H1 (cell line): Measurements from ENCODE around the gene AQP12A. TPM values are rescaled to one million over a fixed set of nuclear protein-coding genes. Genes with fewer than 3 reads are reported as not detected.

Experiments
- CTCF ChIA-PET: fragments of 300-600 bp; sonication (Branson Sonifier 250); formaldehyde crosslinking; loops from one replicate; lab custom pipeline; 2021; ENCODE audit not compliant: partially characterized antibody; lab: Charles Lee
- POLR2A ChIA-PET: fragments of 300-600 bp; sonication (Branson Sonifier 250); formaldehyde crosslinking; loops from one replicate; lab custom pipeline; 2021; ENCODE audit warnings: inconsistent platforms; ENCODE audit not compliant: partially characterized antibody; lab: Charles Lee
- DNase-seq, 2 experiments: peaks; one replicate each; pipeline versions ENCODE4 v3.0.0 to v3.0.0-alpha.2; 2010 to 2022; ENCODE audit warnings: low spot score in 2 of 2, low read depth in 1 of 2, mixed read lengths in 1 of 2
- FAIRE-seq: peaks from 2 replicates; lab custom pipeline; 2011; peaks lifted over from hg19 to GRCh38; lab: Jason Lieb, UNC
- H2AFZ ChIP-seq: 2 replicates; pipeline ENCODE4 v1.8.1; 2012; ENCODE audit warnings: low read length, inconsistent platforms
- H2AK5ac ChIP-seq: 2 replicates; pipeline ENCODE4 v1.6.1; 2013; ENCODE audit warnings: low read depth, low read length
- H2BK120ac ChIP-seq: replicated peaks from 2 replicates; pipeline ENCODE3; 2013; ENCODE audit warnings: low read depth, low read length, inconsistent platforms
- H2BK12ac ChIP-seq: 2 replicates; pipeline ENCODE4 v1.6.1; 2013; ENCODE audit warnings: low read depth, low read length
- H2BK15ac ChIP-seq: 2 replicates; pipeline ENCODE4 v1.6.1; 2013; ENCODE audit warnings: low read length
- H2BK20ac ChIP-seq: 2 replicates; pipeline ENCODE4 v1.6.1; 2013; ENCODE audit warnings: low read length
- H2BK5ac ChIP-seq: 2 replicates; pipeline ENCODE4 v1.6.1; 2013; ENCODE audit warnings: low read depth, low read length
- H3K14ac ChIP-seq: 2 replicates; pipeline ENCODE4 v1.6.1; 2013; ENCODE audit warnings: inconsistent platforms; ENCODE audit not compliant: insufficient read length
- H3K18ac ChIP-seq: 2 replicates; pipeline ENCODE4 v1.6.1; 2013; ENCODE audit warnings: low read length; ENCODE audit errors: extremely low read depth
- H3K23ac ChIP-seq: 2 replicates; pipeline ENCODE4 v1.6.1; 2013; ENCODE audit warnings: inconsistent platforms; ENCODE audit not compliant: insufficient read length
- H3K23me2 ChIP-seq: 2 replicates; pipeline ENCODE4 v1.6.1; 2013; ENCODE audit warnings: low read depth, low read length
- H3K27ac ChIP-seq: 2 replicates; pipeline ENCODE4 v1.6.1; 2011; ENCODE audit warnings: low read depth, low read length, inconsistent platforms
- H3K27me3 ChIP-seq, 4 experiments: replicated peaks in 1 of 4; 1 replicate in 1 of 4; 2 replicates in 3 of 4; pipeline versions ENCODE4 v1.6.1 to v1.8.1; 2011 to 2013; ENCODE audit warnings: low read length in 3 of 4, mild to moderate bottlenecking in 3 of 4, inconsistent platforms in 2 of 4, mixed read lengths in 2 of 4, moderate library complexity in 1 of 4; ENCODE audit not compliant: control insufficient read depth in 3 of 4, insufficient read depth in 3 of 4; ENCODE audit errors: extremely low read depth in 1 of 4
- H3K36me3 ChIP-seq, 4 experiments: 2 replicates each; pipeline versions ENCODE4 v1.6.1 to v1.8.1; 2011 to 2013; ENCODE audit warnings: mild to moderate bottlenecking in 4 of 4, low read length in 3 of 4, moderate library complexity in 2 of 4, control low read depth in 1 of 4, inconsistent platforms in 1 of 4; ENCODE audit not compliant: insufficient read depth in 4 of 4, control insufficient read depth in 2 of 4
- H3K4ac ChIP-seq: replicated peaks from 2 replicates; pipeline ENCODE3; 2013; ENCODE audit warnings: low read length, low read depth, mixed read lengths, inconsistent platforms; ENCODE audit not compliant: insufficient read length
- H3K4me1 ChIP-seq, 4 experiments: replicated peaks in 1 of 4; 1 replicate in 1 of 4; 2 replicates in 3 of 4; pipeline versions ENCODE4 v1.6.1 to v1.8.1; 2011 to 2013; ENCODE audit warnings: low read length in 3 of 4, inconsistent platforms in 2 of 4, mixed read lengths in 1 of 4; ENCODE audit not compliant: insufficient read depth in 4 of 4, control insufficient read depth in 3 of 4
- H3K4me2 ChIP-seq, 2 experiments: 2 replicates each; pipeline versions ENCODE4 v1.6.1 to v1.8.1; 2011 to 2013; ENCODE audit warnings: low read depth in 2 of 2, low read length in 2 of 2, control low read depth in 1 of 2, inconsistent platforms in 1 of 2, mild to moderate bottlenecking in 1 of 2; ENCODE audit not compliant: insufficient read depth in 1 of 2
- H3K4me3 ChIP-seq, 4 experiments: fragments of 200-600, 300-600 bp in 1 of 4; sonication (generic), shearing (Covaris generic), sonication (Bioruptor Twin) in 1 of 4; 2 replicates each; pipeline versions ENCODE4 v1.5.1 to v1.8.1; 2011 to 2016; ENCODE audit warnings: low read length in 4 of 4, low read depth in 3 of 4, control low read depth in 2 of 4, inconsistent platforms in 2 of 4, mild to moderate bottlenecking in 2 of 4, mixed read lengths in 1 of 4, moderate library complexity in 1 of 4; ENCODE audit not compliant: insufficient read depth in 2 of 4; ENCODE audit errors: extremely low read depth in 1 of 4
- H3K56ac ChIP-seq: replicated peaks from 2 replicates; pipeline ENCODE3; 2013; ENCODE audit warnings: low read depth, mild to moderate bottlenecking, mixed read lengths, low read length, inconsistent platforms; ENCODE audit not compliant: insufficient read length
- H3K79me1 ChIP-seq: 2 replicates; pipeline ENCODE4 v1.6.1; 2013; ENCODE audit warnings: low read depth, low read length, control low read depth
- H3K79me2 ChIP-seq, 2 experiments: 2 replicates each; pipeline versions ENCODE4 v1.6.1 to v1.8.1; 2012 to 2013; ENCODE audit warnings: low read length in 2 of 2, mild to moderate bottlenecking in 2 of 2, inconsistent platforms in 1 of 2; ENCODE audit not compliant: insufficient read depth in 2 of 2, control insufficient read depth in 1 of 2
- H3K9ac ChIP-seq, 4 experiments: replicated peaks in 1 of 4; 1 replicate in 1 of 4; 2 replicates in 3 of 4; pipeline versions ENCODE4 v1.6.1 to v1.8.1; 2011 to 2013; ENCODE audit warnings: low read depth in 3 of 4, low read length in 3 of 4, control low read depth in 2 of 4, mild to moderate bottlenecking in 2 of 4, moderate library complexity in 2 of 4, inconsistent platforms in 1 of 4; ENCODE audit errors: extremely low read depth in 1 of 4
- H3K9me3 ChIP-seq, 2 experiments: 2 replicates each; pipeline versions ENCODE4 v1.6.1 to v1.8.1; 2012 to 2013; ENCODE audit warnings: mild to moderate bottlenecking in 2 of 2, moderate library complexity in 2 of 2, control low read depth in 1 of 2, inconsistent platforms in 1 of 2, low read depth in 1 of 2, low read length in 1 of 2, mixed read lengths in 1 of 2; ENCODE audit not compliant: insufficient read depth in 2 of 2
- H4K20me1 ChIP-seq, 2 experiments: replicated peaks in 1 of 2; 2 replicates each; pipeline versions ENCODE3 to v1.8.1; 2011 to 2013; ENCODE audit warnings: inconsistent platforms in 2 of 2, low read length in 2 of 2, mild to moderate bottlenecking in 1 of 2; ENCODE audit not compliant: insufficient read depth in 2 of 2, control insufficient read depth in 1 of 2
- H4K5ac ChIP-seq: 2 replicates; pipeline ENCODE4 v1.6.1; 2013; ENCODE audit warnings: low read length, low read depth, mixed read lengths, inconsistent platforms; ENCODE audit not compliant: insufficient read length
- H4K8ac ChIP-seq: 2 replicates; pipeline ENCODE4 v1.8.0; 2013; ENCODE audit warnings: mild to moderate bottlenecking, moderate library complexity, low read length, inconsistent platforms; ENCODE audit not compliant: insufficient read depth; ENCODE audit errors: extremely low read depth
- H4K91ac ChIP-seq: replicated peaks from 2 replicates; pipeline ENCODE3; 2013; ENCODE audit warnings: low read length, mixed read lengths, inconsistent platforms; ENCODE audit not compliant: insufficient read length
- CBX5 ChIP-seq: fragments of 300-800, 300-1000 bp; sonication (generic); IDR thresholded peaks from 2 replicates; pipeline ENCODE4 v1.7.1; 2016; ENCODE audit warnings: antibody characterized with exemption, low read length, low read depth
- CTCF ChIP-seq, 3 experiments: IDR thresholded peaks; 1 replicate in 2 of 3; 2 replicates in 1 of 3; pipeline versions ENCODE4 v1.5.1 to v1.6.1; 2011; ENCODE audit warnings: low read length in 3 of 3, mild to moderate bottlenecking in 3 of 3, inconsistent platforms in 2 of 3, low read depth in 1 of 3, moderate library complexity in 1 of 3; ENCODE audit not compliant: insufficient read depth in 1 of 3; ENCODE audit errors: control extremely low read depth in 1 of 3
- POLR2AphosphoS5 ChIP-seq: IDR thresholded peaks from 2 replicates; pipeline ENCODE4 v1.6.1; 2011; ENCODE audit warnings: low read depth, low read length
- ZNF274 ChIP-seq: IDR thresholded peaks from 2 replicates; pipeline ENCODE4 v1.7.0; 2012; ENCODE audit warnings: low read length, borderline replicate concordance; ENCODE audit errors: extremely low read depth
- WGBS, 2 experiments: shearing (Covaris generic) in 1 of 2; methylation state at CpG; one replicate each; pipeline versions ENCODE4 v1.1.6 to v1.1.7; 2013 to 2015; ENCODE audit warnings: low lambda C conversion rate in 2 of 2, mixed read lengths in 2 of 2, inconsistent platforms in 1 of 2, low coverage in 1 of 2, missing lambda C conversion rate in 1 of 2; ENCODE audit not compliant: insufficient replicate concordance in 2 of 2, insufficient coverage in 1 of 2, insufficient read length in 1 of 2; ENCODE audit errors: extremely low coverage in 1 of 2, missing lambda C conversion rate in 1 of 2; 5-methylcytosine and 5-hydroxymethylcytosine counted together
- polyA plus RNA-seq, 7 experiments: library from polyadenylated mRNA; depleted of rRNA in 3 of 7; stranded (reverse) in 5 of 7; unstranded in 2 of 7; fragments of >200 nt in 5 of 7; fragments of 200-250 nt in 2 of 7; gene quantifications; 1 replicate in 5 of 7; 2 replicates in 1 of 7; 4 replicates in 1 of 7; pipeline versions ENCODE4 v1.2.1 to v1.2.3, GENCODE V29; 2011 to 2013; ENCODE audit warnings: missing spikeins in 2 of 7, mixed read lengths in 2 of 7
- total RNA-seq: library from RNA; stranded (reverse); fragmentation: NEBNext Ultra II Directional; extraction: Animal tissue kit (Norgen Biotek cat#: 25700); gene quantifications from 2 replicates; pipeline ENCODE4 v1.2.1, GENCODE V29; 2021

The AQP12A gene
- total and polyA plus RNA-seq, 2 of the 8 experiments (the other 6 are each of a cell fraction or from before 2014, with no cell fraction given): not detected

DNA sequence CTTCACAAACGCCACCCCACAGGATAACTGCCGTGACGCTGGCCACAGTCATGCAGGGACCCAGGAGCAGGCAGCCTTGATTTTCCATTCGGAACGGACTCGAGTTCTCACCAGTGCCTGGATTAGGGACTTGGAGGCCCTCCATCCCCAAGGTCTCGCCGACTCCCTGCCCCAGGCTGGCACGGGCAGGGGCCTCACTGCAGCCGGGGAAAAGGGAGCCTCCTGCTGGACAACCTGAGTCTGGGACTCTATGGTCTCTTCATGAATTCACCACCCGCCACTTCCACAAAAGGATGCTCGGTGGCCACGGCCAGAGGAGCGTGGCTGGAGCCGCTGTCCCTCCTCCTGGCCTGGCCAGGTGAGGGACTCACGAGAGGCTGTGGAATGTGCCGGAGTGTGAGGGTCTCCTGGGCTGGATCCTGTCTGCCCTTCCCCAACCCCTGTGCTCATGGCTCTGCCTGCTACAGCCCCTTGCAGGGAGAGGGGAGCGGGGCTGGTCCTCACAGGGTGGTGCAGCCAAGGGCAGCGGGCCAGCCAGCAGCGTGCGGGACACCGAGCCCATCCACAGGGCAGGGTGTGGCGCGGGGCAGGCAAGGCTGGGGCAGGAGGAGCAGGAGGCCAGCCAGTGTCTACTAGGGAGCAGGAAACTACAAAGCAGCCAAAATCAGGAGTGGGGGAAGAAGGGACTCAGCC, 42.3 kb downstream of the AQP12A start:
- 95% methylated on average over 17 of the region's 24 CpGs; no CpG with 5 or more reads in 1 of the 2 experiments for WGBS, 2 experiments

More for the DNA sequence above, 42.3 kb downstream of the AQP12A start:
- no peak overlapping the region for H3K4me2 ChIP-seq
- H2AFZ ChIP-seq: no peak overlapping the region
- H3K9ac ChIP-seq: no peak overlapping the region
- no peak overlapping the region for H3K27ac ChIP-seq
- CTCF ChIA-PET: no interaction called here
- no peaks in the 10 kb centered on the region for H3K9me3 ChIP-seq
- H3K14ac ChIP-seq: no peak overlapping the region
- no peak overlapping the region for H2BK120ac ChIP-seq
- H2BK5ac ChIP-seq: no peak overlapping the region
- peaks cover 4% of the 10 kb centered on the region; the same call in 1 of the 2 replicates for H3K23me2 ChIP-seq
- no peak overlapping the region for H4K5ac ChIP-seq
- TF ChIP-seq ZNF274 (no peak), POLR2AphosphoS5 (no peak), CTCF (IDR thresholded peaks at IDR 0.05; ENCODE audit: control extremely low read depth in 1 of 3, insufficient read depth in 1 of 3, low read depth in 1 of 3, low read length in 3 of 3) (peak in 1 of 3 experiments; percentile 16; a peak in 1 of 4 replicates), CBX5 (no peak)
- TF ChIP-seq, all 59 proteins: peak for 1
- Histone ChIP-seq H4K8ac (no peak overlapping the region), H3K23ac (no peak overlapping the region), H3K36me3 (peaks cover 17 to 61% (median 41%) of the 10 kb centered on the region in 4 experiments), H3K4ac (no peak overlapping the region), H3K4me1 (no peaks in the 10 kb centered on the region; a peak in 1 of 7 replicates), H3K79me1 (peaks cover 3% of the 10 kb centered on the region; the same call in 1 of the 2 replicates), H2BK12ac (no peak overlapping the region), H2BK15ac (no peak overlapping the region), H3K18ac (no peak overlapping the region), H3K56ac (no peak overlapping the region), H2AK5ac (no peak overlapping the region), H3K79me2 (no peaks in the 10 kb centered on the region), H3K27me3 (no peaks in the 10 kb centered on the region), H4K91ac (no peak overlapping the region), H2BK20ac (no peak overlapping the region), H4K20me1 (peaks cover 7 to 17% of the 10 kb centered on the region in 2 experiments), H3K4me3 (no peak overlapping the region)
- POLR2A ChIA-PET: interaction anchor here (1.0 kb wide), 1 partner anchor 86 kb away, joined by 4 read pairs; the partner anchor contains the start of gene KIF1A
- DNase-seq (no peak), FAIRE-seq (no peak)
